ENCODE measurements around the gene SLC30A3. TPM values are rescaled to one million over a fixed set of nuclear protein-coding genes. Genes with fewer than 3 reads are reported as not detected.

Gene SLC30A3
- total RNA-seq, 1 experiment from 2014 or later, result 1.5 TPM

- Histone ChIP-seq H3K9me3 (ENCODE audit: insufficient read depth, low read depth) (no peaks in the 10 kb centered on the region), H3K79me2 (ENCODE audit: low read depth) (no peaks in the 10 kb centered on the region), H2AFZ (no peak overlapping the region), H3F3A (ENCODE audit: insufficient read depth, low read depth) (no peaks in the 10 kb centered on the region), H3K4me2 (no peak overlapping the region), H3K4me3 (no peak overlapping the region), H4K20me1 (ENCODE audit: insufficient read depth) (no peaks in the 10 kb centered on the region), H3K27me3 (ENCODE audit: insufficient read depth, low read depth) (no peaks in the 10 kb centered on the region), H3K36me3 (ENCODE audit: low read depth) (no peaks in the 10 kb centered on the region), H3K4me1 (replicated peaks; ENCODE audit: insufficient read depth) (no peaks in the 10 kb centered on the region; the same call in 1 of the 2 replicates), H3K27ac (no peak overlapping the region), H3K9me2 (ENCODE audit: insufficient read depth) (no peaks in the 10 kb centered on the region)
- TF ChIP-seq EZH2 (IDR thresholded peaks at IDR 0.05; ENCODE audit: low read depth), result no peak
- TF ChIP-seq CTCF (conservative IDR thresholded peaks at IDR 0.05), result no peak
- no TSS peak for BruUV-seq (replicated peaks)
- DNase-seq, result no peak
- intact Hi-C loops (cut with micrococcal nuclease; ENCODE audit: unreplicated experiment), result no loop called here
- ChIA-PET CTCF (no interaction called here), POLR2A (ENCODE audit: unreplicated experiment) (no interaction called here)
Measured at GRCh38 chr2:27306573-27307286, 43.9 kb upstream of the SLC30A3 start.

- intact Hi-C loops (cut with micrococcal nuclease; ENCODE audit: unreplicated experiment), result no loop called here
- ChIA-PET CTCF (no interaction called here), POLR2A (ENCODE audit: unreplicated experiment) (no interaction called here)
- no TSS peak for BruUV-seq (replicated peaks)
- H3F3A ChIP-seq (ENCODE audit: insufficient read depth, low read depth), result no peaks in the 10 kb centered on the region
- H4K20me1 ChIP-seq (ENCODE audit: insufficient read depth), result no peaks in the 10 kb centered on the region
- H3K4me3 ChIP-seq, result no peak overlapping the region
- H3K36me3 ChIP-seq (ENCODE audit: low read depth), result no peaks in the 10 kb centered on the region
- H2AFZ ChIP-seq, result no peak overlapping the region
- no peak overlapping the region for H3K27ac ChIP-seq
- no peaks in the 10 kb centered on the region for H3K9me2 ChIP-seq (ENCODE audit: insufficient read depth)
- H3K9me3 ChIP-seq (ENCODE audit: insufficient read depth, low read depth), result no peaks in the 10 kb centered on the region
- no peak for DNase-seq
- H3K79me2 ChIP-seq (ENCODE audit: low read depth), result no peaks in the 10 kb centered on the region
- H3K27me3 ChIP-seq (ENCODE audit: insufficient read depth, low read depth), result no peaks in the 10 kb centered on the region
- no peak overlapping the region for H3K4me2 ChIP-seq
- no peaks in the 10 kb centered on the region; the same call in 1 of the 2 replicates for H3K4me1 ChIP-seq (replicated peaks; ENCODE audit: insufficient read depth)
- TF ChIP-seq CTCF (conservative IDR thresholded peaks at IDR 0.05) (no peak), EZH2 (IDR thresholded peaks at IDR 0.05; ENCODE audit: low read depth) (no peak)
Measured at GRCh38 chr2:27306136-27306535, 43.3 kb upstream of the SLC30A3 start.

- POLR2A ChIA-PET (ENCODE audit: unreplicated experiment), result interaction anchor here (0.6 kb wide), 1 partner anchor 57 kb away, joined by 3 read pairs; no protein-coding TSS in a partner anchor
- TF ChIP-seq EZH2 (IDR thresholded peaks at IDR 0.05; ENCODE audit: low read depth) (no peak), CTCF (conservative IDR thresholded peaks at IDR 0.05) (no peak)
Measured at GRCh38 chr2:27305516-27305915, 42.7 kb upstream of the SLC30A3 start.

More at GRCh38 chr2:27305516-27305915, 42.7 kb upstream of the SLC30A3 start:
- H3K4me2 ChIP-seq, result no peak overlapping the region
- BruUV-seq (replicated peaks), result no TSS peak
- no peak overlapping the region for H2AFZ ChIP-seq
- H3K4me3 ChIP-seq, result no peak overlapping the region
- no peaks in the 10 kb centered on the region for H4K20me1 ChIP-seq (ENCODE audit: insufficient read depth)
- no peaks in the 10 kb centered on the region for H3K27me3 ChIP-seq (ENCODE audit: insufficient read depth, low read depth)
- H3K4me1 ChIP-seq (replicated peaks; ENCODE audit: insufficient read depth), result no peaks in the 10 kb centered on the region; the same call in 1 of the 2 replicates
- H3K79me2 ChIP-seq (ENCODE audit: low read depth), result no peaks in the 10 kb centered on the region
- CTCF ChIA-PET, result no interaction called here
- intact Hi-C loops (cut with micrococcal nuclease; ENCODE audit: unreplicated experiment), result no loop called here
- H3F3A ChIP-seq (ENCODE audit: insufficient read depth, low read depth), result no peaks in the 10 kb centered on the region
- H3K9me2 ChIP-seq (ENCODE audit: insufficient read depth), result no peaks in the 10 kb centered on the region
- no peaks in the 10 kb centered on the region for H3K36me3 ChIP-seq (ENCODE audit: low read depth)
- no peaks in the 10 kb centered on the region for H3K9me3 ChIP-seq (ENCODE audit: insufficient read depth, low read depth)
- no peak overlapping the region for H3K27ac ChIP-seq
- no peak for DNase-seq

Measured in PC-9 (cell line).